ENCODE measurements around the gene ARHGAP28.

The ARHGAP28 gene

DNA sequence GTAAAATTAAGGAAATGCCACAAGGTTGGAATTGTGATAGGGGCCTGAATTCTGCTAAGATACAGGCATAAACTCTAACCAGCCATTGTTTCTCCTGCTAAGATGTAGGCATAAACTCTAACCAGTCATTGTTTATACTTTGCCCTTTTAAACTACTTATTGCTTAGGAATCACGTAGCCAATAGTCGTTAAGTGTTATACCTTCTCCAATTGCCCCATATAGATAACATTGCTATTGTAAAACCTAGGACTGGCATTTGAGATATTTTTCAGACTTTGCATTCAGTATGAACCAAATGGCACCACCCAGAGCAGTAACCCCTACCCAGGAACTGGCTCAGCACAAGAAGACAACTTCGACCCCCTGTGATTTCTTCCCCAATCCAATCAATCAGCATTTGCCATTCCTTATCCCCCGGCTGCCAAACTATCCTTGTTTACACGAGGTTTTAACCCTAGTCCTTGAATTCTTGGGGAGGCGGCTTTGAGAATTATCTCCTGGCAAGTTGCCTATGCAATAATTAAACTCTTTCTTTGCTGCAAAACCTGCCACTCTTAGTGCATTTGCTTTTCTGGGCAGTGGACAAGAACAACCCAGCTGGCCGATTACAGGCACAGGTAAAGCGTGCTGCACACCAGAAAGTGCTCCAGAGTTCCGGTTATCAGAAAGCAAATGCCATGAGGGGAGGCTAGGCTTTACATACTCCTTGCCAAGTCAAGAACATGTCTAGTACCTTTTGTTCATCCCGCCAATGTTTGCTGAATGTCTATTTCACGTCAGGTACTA, 220.5 kb downstream of the ARHGAP28 start:
- no peaks in the 10 kb centered on the region for H3K9me3 ChIP-seq (ENCODE audit: insufficient read depth, low read depth, low read length)
- WGBS (ENCODE audit: extremely low coverage, insufficient coverage, insufficient read length): no CpG with 5 or more reads among the region's 11 CpGs
- no peak overlapping the region for H2AK5ac ChIP-seq (ENCODE audit: low read length)
- no peaks in the 10 kb centered on the region for H3K79me2 ChIP-seq (ENCODE audit: control insufficient read depth, insufficient read depth, low read length, poor library complexity)
- no peak overlapping the region for H3K4me3 ChIP-seq (ENCODE audit: low read depth, low read length)
- no peak overlapping the region for H2AFZ ChIP-seq (ENCODE audit: insufficient read depth, low read length, poor library complexity)
- H3K79me1 ChIP-seq (ENCODE audit: low read length): no peaks in the 10 kb centered on the region
- peaks cover 65 to 79% of the 10 kb centered on the region in 2 experiments for H3K36me3 ChIP-seq (ENCODE audit: control insufficient read depth in 1 of 2, insufficient read depth in 2 of 2, low read length in 2 of 2)
- H2BK5ac ChIP-seq (ENCODE audit: low read depth, low read length, poor library complexity): no peak overlapping the region
- no peak for DNase-seq
- no peak overlapping the region for H3K4ac ChIP-seq (ENCODE audit: low read depth, low read length)
- no peaks in the 10 kb centered on the region for H3K27me3 ChIP-seq (ENCODE audit: insufficient read depth, low read length)
- no peak overlapping the region for H3K18ac ChIP-seq (ENCODE audit: low read length)
- H2BK12ac ChIP-seq (ENCODE audit: low read length): no peak overlapping the region
- no peak overlapping the region for H3K27ac ChIP-seq (ENCODE audit: low read depth, low read length)
- H4K91ac ChIP-seq (ENCODE audit: low read depth, low read length): no peak overlapping the region
- H3K23ac ChIP-seq (ENCODE audit: low read length): no peak overlapping the region
- H3K4me1 ChIP-seq (ENCODE audit: control insufficient read depth in 1 of 2, insufficient read depth in 2 of 2, low read length in 2 of 2): no peaks in the 10 kb centered on the region
- no peak overlapping the region for H4K8ac ChIP-seq (ENCODE audit: low read depth, low read length)
- H3K4me2 ChIP-seq (ENCODE audit: low read length): no peak overlapping the region
- no peak overlapping the region for H3K9ac ChIP-seq (ENCODE audit: low read length)
- no peak overlapping the region for H3K14ac ChIP-seq (ENCODE audit: low read length)
- no peak overlapping the region for H2BK120ac ChIP-seq (ENCODE audit: insufficient read depth, low read length, poor library complexity)
- no peak overlapping the region for H4K12ac ChIP-seq (ENCODE audit: low read depth, low read length)

GRCh38 chr18:6950641-6951040, 221.1 kb downstream of the ARHGAP28 start:
- Histone ChIP-seq H3K9me3 (ENCODE audit: insufficient read depth, low read depth, low read length) (no peaks in the 10 kb centered on the region), H2AFZ (ENCODE audit: insufficient read depth, low read length, poor library complexity) (no peak overlapping the region), H4K8ac (ENCODE audit: low read depth, low read length) (no peak overlapping the region), H4K91ac (ENCODE audit: low read depth, low read length) (no peak overlapping the region), H3K36me3 (ENCODE audit: control insufficient read depth in 1 of 2, insufficient read depth in 2 of 2, low read length in 2 of 2) (peaks cover 68 to 80% of the 10 kb centered on the region in 2 experiments), H3K27ac (ENCODE audit: low read depth, low read length) (no peak overlapping the region), H3K79me2 (ENCODE audit: control insufficient read depth, insufficient read depth, low read length, poor library complexity) (no peaks in the 10 kb centered on the region), H3K18ac (ENCODE audit: low read length) (no peak overlapping the region), H2AK5ac (ENCODE audit: low read length) (no peak overlapping the region), H2BK5ac (ENCODE audit: low read depth, low read length, poor library complexity) (no peak overlapping the region), H4K12ac (ENCODE audit: low read depth, low read length) (no peak overlapping the region), H3K14ac (ENCODE audit: low read length) (no peak overlapping the region), H3K27me3 (ENCODE audit: insufficient read depth, low read length) (no peaks in the 10 kb centered on the region), H2BK120ac (ENCODE audit: insufficient read depth, low read length, poor library complexity) (no peak overlapping the region), H3K4ac (ENCODE audit: low read depth, low read length) (no peak overlapping the region), H3K4me2 (ENCODE audit: low read length) (no peak overlapping the region), H2BK12ac (ENCODE audit: low read length) (no peak overlapping the region), H3K79me1 (ENCODE audit: low read length) (no peaks in the 10 kb centered on the region), H3K23ac (ENCODE audit: low read length) (no peak overlapping the region), H3K9ac (ENCODE audit: low read length) (no peak overlapping the region), H3K4me1 (ENCODE audit: control insufficient read depth in 1 of 2, insufficient read depth in 2 of 2, low read length in 2 of 2) (no peaks in the 10 kb centered on the region), H3K4me3 (ENCODE audit: low read depth, low read length) (no peak overlapping the region)
- no peak for DNase-seq
- WGBS (ENCODE audit: extremely low coverage, insufficient coverage, insufficient read length): no CpG with 5 or more reads among the region's 14 CpGs

- Histone ChIP-seq H3K9ac (ENCODE audit: low read length) (no peak overlapping the region), H3K4me1 (ENCODE audit: control insufficient read depth in 1 of 2, insufficient read depth in 2 of 2, low read length in 2 of 2) (no peaks in the 10 kb centered on the region), H2BK5ac (ENCODE audit: low read depth, low read length, poor library complexity) (no peak overlapping the region), H3K79me1 (ENCODE audit: low read length) (no peaks in the 10 kb centered on the region), H3K4me3 (ENCODE audit: low read depth, low read length) (no peak overlapping the region), H4K8ac (ENCODE audit: low read depth, low read length) (no peak overlapping the region), H3K79me2 (ENCODE audit: control insufficient read depth, insufficient read depth, low read length, poor library complexity) (no peaks in the 10 kb centered on the region), H3K14ac (ENCODE audit: low read length) (no peak overlapping the region), H3K18ac (ENCODE audit: low read length) (no peak overlapping the region), H3K23ac (ENCODE audit: low read length) (no peak overlapping the region), H2BK12ac (ENCODE audit: low read length) (no peak overlapping the region), H2AK5ac (ENCODE audit: low read length) (no peak overlapping the region), H3K36me3 (ENCODE audit: control insufficient read depth in 1 of 2, insufficient read depth in 2 of 2, low read length in 2 of 2) (peaks cover 72 to 81% of the 10 kb centered on the region in 2 experiments), H3K9me3 (ENCODE audit: insufficient read depth, low read depth, low read length) (no peaks in the 10 kb centered on the region), H4K12ac (ENCODE audit: low read depth, low read length) (no peak overlapping the region), H2AFZ (ENCODE audit: insufficient read depth, low read length, poor library complexity) (no peak overlapping the region), H3K27ac (ENCODE audit: low read depth, low read length) (no peak overlapping the region), H3K27me3 (ENCODE audit: insufficient read depth, low read length) (no peaks in the 10 kb centered on the region), H3K4ac (ENCODE audit: low read depth, low read length) (no peak overlapping the region), H3K4me2 (ENCODE audit: low read length) (no peak overlapping the region), H2BK120ac (ENCODE audit: insufficient read depth, low read length, poor library complexity) (no peak overlapping the region), H4K91ac (ENCODE audit: low read depth, low read length) (no peak overlapping the region)
- WGBS (ENCODE audit: extremely low coverage, insufficient coverage, insufficient read length): no CpG with 5 or more reads among the region's 17 CpGs
- DNase-seq: peak; percentile 76 to 94
Measured at GRCh38 chr18:6951336-6952090, 222.0 kb downstream of the ARHGAP28 start.

GRCh38 chr18:6954501-6954900, 225.0 kb downstream of the ARHGAP28 start:
- Histone ChIP-seq H3K4me2 (ENCODE audit: low read length) (no peak overlapping the region), H3K4ac (ENCODE audit: low read depth, low read length) (no peak overlapping the region), H3K9me3 (ENCODE audit: insufficient read depth, low read depth, low read length) (no peaks in the 10 kb centered on the region), H2BK12ac (ENCODE audit: low read length) (no peak overlapping the region), H3K27me3 (ENCODE audit: insufficient read depth, low read length) (no peaks in the 10 kb centered on the region), H3K4me1 (ENCODE audit: control insufficient read depth in 1 of 2, insufficient read depth in 2 of 2, low read length in 2 of 2) (peaks cover 0 to 2% of the 10 kb centered on the region in 2 experiments), H2AFZ (ENCODE audit: insufficient read depth, low read length, poor library complexity) (no peak overlapping the region), H3K14ac (ENCODE audit: low read length) (no peak overlapping the region), H3K23ac (ENCODE audit: low read length) (no peak overlapping the region), H4K12ac (ENCODE audit: low read depth, low read length) (no peak overlapping the region), H3K79me1 (ENCODE audit: low read length) (no peaks in the 10 kb centered on the region), H3K18ac (ENCODE audit: low read length) (no peak overlapping the region), H3K36me3 (ENCODE audit: control insufficient read depth in 1 of 2, insufficient read depth in 2 of 2, low read length in 2 of 2) (peaks cover 67 to 78% of the 10 kb centered on the region in 2 experiments), H3K79me2 (ENCODE audit: control insufficient read depth, insufficient read depth, low read length, poor library complexity) (no peaks in the 10 kb centered on the region), H2BK5ac (ENCODE audit: low read depth, low read length, poor library complexity) (no peak overlapping the region), H3K9ac (ENCODE audit: low read length) (no peak overlapping the region), H4K91ac (ENCODE audit: low read depth, low read length) (no peak overlapping the region), H4K8ac (ENCODE audit: low read depth, low read length) (no peak overlapping the region), H3K27ac (ENCODE audit: low read depth, low read length) (no peak overlapping the region), H3K4me3 (ENCODE audit: low read depth, low read length) (no peak overlapping the region), H2AK5ac (ENCODE audit: low read length) (no peak overlapping the region), H2BK120ac (ENCODE audit: insufficient read depth, low read length, poor library complexity) (no peak overlapping the region)
- WGBS (ENCODE audit: extremely low coverage, insufficient coverage, insufficient read length): no CpG with 5 or more reads among the region's 4 CpGs
- no peak for DNase-seq

Data from trophoblast cell (in vitro differentiated cells and primary cell).